GM12892 (cell line): Measurements from ENCODE around the gene NAV2.

ENCODE experiments used
- DNase-seq: peaks from one replicate; pipeline ENCODE4 v3.0.0; 2011; ENCODE audit not compliant: insufficient read length
- FAIRE-seq: peaks from 2 replicates; lab custom pipeline; 2011; peaks lifted over from hg19 to GRCh38; lab: Jason Lieb, UNC
- POLR2A ChIP-seq: IDR thresholded peaks from 2 replicates; pipeline ENCODE4 v1.6.1; 2011; ENCODE audit warnings: low read depth, low read length, control low read depth
- POLR2AphosphoS5 ChIP-seq: IDR thresholded peaks from 2 replicates; pipeline ENCODE4 v1.6.1; 2011; ENCODE audit warnings: low read depth, low read length, control low read depth
- TAF1 ChIP-seq: IDR thresholded peaks from 2 replicates; pipeline ENCODE4 v1.6.1; 2011; ENCODE audit warnings: low read depth, mild to moderate bottlenecking, control low read depth, low read length, borderline replicate concordance

The NAV2 gene

DNA sequence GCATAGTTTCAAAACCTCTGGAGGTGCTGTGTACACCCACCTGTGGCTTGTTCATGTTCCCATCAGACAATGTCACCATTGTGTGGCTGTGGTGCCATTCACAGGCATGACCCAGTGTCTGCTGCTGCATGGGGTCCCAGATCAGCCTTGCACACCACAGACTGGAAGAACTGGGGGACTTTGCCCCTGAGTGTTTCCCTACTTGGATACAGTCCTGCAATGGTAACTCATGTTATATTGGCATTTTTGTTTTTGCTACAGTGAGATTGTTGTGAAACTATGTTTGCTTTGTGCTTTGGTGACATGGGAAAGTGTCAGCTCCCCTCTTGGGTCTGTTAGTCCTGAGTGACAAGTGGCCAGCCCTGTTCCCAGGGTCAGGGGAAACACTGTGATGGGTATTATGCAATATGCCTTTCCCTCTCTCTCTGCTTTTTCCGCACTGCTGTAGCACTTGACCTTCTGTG is 108.8 kb downstream of the NAV2 start:
- no peak for DNase-seq
- TF ChIP-seq POLR2A: no peak
- no peak for TF ChIP-seq POLR2AphosphoS5
- no peak for TF ChIP-seq TAF1
- FAIRE-seq: no peak

DNA sequence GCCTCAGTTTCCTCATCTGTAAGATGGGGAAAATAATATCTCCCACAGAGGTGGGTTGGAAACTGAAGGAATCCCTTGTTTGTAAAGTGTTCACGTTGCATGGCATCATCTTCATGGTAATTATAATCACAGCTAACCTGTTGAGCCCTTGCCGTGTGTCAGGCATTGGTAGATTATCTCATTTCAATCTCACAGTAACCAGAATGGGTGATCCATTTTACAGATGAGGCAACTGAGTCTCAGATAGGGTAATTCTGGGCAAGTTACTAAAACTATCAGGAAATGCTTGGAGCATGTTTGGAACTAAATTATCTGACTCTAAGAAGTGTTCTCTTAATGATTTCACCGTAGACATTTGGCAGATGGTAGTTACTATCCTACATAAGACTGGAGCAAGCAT is 109.4 kb downstream of the NAV2 start:
- TF ChIP-seq POLR2A: no peak
- no peak for TF ChIP-seq TAF1
- FAIRE-seq: no peak

DNA sequence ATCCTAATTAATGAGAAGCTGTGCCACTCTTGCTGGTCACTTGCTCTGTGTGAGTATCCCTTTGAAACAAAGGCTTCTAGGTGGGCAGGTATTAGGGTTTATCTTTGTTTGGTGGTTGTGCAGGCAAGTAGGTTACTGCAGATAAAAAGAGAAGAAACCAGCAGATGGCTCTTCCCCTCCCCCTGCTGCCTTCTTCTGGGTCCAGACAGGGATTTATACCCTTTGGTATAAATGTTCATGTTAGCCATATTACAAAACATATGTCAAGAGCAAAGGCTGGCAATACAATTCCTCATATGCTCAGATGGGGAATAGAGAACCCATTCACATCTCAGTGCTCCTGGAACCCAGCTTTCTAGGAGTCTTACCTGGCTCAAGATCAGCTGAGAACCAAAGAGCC is 109.9 kb downstream of the NAV2 start:
- DNase-seq (no peak), FAIRE-seq (no peak)
- TF ChIP-seq POLR2A: no peak
- TF ChIP-seq POLR2AphosphoS5: no peak
- no peak for TF ChIP-seq TAF1

More for the DNA sequence above, 109.4 kb downstream of the NAV2 start:
- DNase-seq: no peak

DNA sequence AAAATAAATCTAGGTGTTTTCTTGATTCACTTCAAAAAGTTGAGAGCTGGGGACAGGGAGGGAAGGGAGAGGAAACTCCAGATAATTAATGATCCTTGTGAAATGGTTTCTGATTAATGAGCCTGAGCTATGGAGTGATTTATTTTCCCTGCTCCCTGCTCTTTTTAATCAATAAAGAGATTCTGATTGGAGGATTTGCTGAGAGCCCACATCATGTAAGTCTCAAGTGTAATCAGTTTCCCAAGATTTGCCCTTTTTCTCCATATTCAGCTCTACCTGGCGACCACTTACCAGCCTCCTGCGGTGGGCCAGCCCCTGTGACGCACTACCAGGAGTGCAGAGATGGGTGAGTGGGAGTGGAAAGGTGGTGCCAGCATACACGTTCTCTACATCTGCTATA is 114.0 kb downstream of the NAV2 start:
- TF ChIP-seq TAF1 (no peak), POLR2A (no peak), POLR2AphosphoS5 (no peak)
- DNase-seq (no peak), FAIRE-seq (no peak)

DNA sequence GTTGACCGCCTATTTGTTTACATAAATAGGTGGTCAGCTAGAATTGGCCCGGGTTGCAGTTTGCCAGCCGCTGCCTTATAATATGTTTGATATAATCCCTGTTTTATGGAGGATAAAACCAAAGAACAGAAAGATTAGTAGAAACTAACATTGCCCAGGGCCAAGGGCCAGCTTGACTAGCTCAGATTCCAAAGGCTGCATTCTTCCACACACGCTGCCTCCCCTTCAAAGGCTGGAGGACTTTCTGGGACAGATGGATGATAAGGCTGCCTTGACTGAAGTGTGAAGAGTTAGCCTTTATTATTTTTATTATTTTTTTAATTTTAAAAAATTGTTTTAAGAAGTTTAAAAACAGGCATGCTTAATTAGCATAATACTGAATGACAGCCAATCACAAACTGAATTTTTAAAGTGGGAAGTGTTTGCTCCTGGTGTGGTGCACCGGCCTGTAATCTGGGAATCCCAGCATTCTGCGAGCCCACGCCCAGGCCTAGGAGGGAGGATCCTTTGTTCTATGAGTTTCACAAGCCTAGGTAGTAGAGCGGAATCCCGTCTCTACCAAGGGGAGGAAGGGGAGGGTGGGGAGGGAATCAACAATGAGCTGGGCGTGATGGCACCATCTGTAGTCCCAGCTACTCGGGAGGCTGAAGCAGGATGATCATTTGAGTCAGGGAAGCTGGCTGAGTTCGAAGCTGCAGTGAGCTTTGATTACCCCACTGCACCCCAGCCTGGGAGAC is 114.9 kb downstream of the NAV2 start:
- FAIRE-seq (no peak), DNase-seq (no peak)
- TF ChIP-seq TAF1 (no peak), POLR2AphosphoS5 (no peak), POLR2A (no peak)

DNA sequence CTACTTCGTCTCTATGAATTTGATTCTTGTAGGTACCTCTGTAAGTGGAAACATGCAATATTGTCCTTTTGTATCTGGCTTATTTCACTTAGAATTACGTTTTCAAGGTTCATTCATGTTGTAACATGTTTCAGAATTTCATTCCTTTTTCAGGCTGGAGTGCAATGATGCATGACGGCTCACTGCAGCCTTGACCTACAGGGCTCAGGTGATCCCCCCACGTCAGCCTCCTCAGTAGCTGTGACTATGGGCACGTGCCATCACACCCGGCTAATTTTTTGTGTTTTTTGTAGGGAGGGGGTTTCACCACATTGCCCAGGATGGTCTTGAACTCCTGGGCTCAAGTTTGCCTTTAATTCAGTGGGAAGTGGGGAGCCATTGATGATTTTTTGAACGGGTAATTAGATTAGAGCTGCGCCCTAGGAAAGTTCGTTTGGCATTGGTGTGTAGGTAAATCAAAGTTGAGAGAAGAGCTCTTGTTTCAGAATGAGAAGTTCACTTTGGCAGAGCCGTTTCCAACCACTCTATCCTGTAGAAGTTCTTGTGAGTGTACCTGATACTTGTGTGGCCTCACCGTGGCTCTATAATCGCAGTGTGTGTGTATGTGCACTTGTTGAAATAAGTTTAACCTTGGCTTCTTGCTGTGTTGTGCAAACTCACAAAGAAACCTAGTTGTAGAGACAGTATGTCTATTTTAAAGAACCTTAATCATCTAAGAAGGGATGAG is 115.9 kb downstream of the NAV2 start:
- DNase-seq (no peak), FAIRE-seq (peak; percentile 69)
- TF ChIP-seq POLR2AphosphoS5 (no peak), POLR2A (no peak), TAF1 (no peak)

DNA sequence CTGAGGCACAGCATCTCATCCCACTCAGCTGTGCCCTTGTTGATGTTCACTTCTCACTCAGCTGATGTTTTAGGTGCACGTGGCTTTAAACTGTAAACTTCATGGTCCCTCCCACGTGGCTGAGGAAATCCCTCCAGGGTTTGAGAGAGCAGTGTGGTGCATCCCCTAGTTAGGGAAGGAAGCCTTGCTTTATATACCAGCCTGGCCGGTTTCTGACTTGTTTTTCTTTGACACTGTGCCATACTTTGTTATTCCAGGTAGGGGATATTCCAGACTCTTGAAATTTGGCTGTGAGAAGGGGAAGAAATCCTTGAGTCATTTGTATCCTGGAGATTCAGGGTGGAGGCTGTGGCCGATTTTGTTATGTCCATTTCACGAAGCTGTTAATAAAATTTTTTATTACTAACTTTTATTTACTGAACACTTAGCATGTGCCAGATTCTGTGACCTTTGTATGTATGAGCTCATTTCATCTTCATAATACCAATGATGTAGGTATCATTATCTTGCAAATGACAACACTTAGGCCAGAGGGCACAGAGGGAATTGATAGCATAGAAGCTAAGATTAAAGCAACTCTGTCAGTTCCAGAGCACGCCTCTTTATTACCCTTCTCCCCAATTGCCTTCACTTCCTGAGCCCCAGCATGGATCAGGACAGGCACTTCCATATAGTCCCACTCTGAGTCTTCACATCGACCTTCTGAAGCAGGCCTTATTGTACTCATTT is 116.6 kb downstream of the NAV2 start:
- TF ChIP-seq POLR2A (no peak), POLR2AphosphoS5 (no peak), TAF1 (no peak)
- DNase-seq (no peak), FAIRE-seq (peak; percentile 17)

DNA sequence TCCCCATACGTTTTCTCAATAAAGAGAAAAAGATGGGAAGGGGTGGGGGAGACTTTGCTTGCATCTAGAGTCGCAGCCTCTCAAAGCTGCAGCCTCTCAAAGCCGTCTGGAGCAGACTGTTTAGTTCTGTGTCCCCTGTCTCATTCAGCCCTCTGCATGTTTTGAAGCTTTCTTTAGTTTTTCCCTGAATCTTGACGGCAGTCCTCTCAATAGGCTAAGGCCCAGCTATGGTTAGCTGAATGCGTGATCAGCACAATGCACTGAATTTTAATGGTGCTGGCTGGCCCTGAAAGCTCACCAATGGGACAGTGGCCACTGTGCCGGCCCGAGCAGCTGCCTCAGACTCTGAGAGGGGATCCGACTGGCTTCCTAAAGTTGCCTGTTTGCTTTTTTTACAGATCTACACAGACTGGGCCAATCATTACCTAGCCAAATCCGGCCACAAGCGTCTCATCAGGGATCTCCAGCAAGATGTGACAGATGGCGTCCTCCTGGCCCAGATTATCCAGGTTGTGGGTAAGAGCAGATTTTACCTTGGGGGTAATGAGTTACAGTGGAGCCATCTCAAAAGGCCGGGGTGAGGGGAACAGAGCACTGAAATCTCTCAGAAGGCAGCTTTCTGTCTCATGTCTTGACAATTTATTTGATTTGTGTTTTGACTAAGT is 119.6 kb downstream of the NAV2 start:
- FAIRE-seq: no peak
- DNase-seq: no peak

DNA sequence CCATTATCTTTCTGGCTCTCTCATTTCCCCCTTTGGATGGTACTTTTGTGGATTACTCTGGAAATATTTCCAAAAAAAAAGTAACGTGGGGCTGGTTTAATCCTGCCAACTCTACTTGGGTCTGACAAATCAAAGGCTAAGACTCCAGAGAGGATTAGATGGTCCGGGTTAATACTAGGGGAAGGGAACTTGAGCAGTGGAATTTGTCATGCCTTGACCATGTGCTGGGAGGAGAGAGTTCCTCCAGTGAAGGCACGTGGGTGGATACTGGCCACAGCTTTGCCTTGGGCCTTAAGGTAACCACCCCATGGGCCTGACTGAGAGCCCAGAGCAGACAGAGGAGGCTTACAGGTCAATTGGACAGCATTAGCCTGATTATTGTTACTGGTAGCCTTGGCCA is 120.3 kb downstream of the NAV2 start:
- no peak for FAIRE-seq
- TF ChIP-seq POLR2AphosphoS5: no peak
- TF ChIP-seq POLR2A: no peak
- no peak for TF ChIP-seq TAF1
- DNase-seq: no peak

More for the DNA sequence above, 119.6 kb downstream of the NAV2 start:
- TF ChIP-seq TAF1: no peak
- TF ChIP-seq POLR2AphosphoS5: no peak
- no peak for TF ChIP-seq POLR2A

DNA sequence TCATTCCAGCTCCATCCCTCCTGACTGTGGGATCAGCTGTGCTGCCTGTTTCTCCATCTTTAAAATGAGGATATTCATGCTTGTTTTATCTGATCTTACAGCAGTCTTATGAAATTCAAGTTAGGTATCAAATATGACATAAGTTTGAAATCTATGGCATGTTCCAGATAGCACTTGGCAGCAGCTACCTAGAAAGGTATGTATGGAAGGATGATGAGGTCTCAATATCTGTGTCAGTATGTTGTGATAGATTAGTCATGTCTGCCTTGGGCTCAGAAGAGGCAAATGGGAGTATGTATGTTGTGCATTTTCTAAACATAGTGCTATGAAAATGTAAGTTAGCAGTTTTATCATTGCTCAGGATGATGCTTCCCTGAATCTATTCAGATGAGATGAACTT is 122.1 kb downstream of the NAV2 start:
- DNase-seq: no peak
- TF ChIP-seq POLR2A: no peak
- no peak for TF ChIP-seq TAF1
- no peak for TF ChIP-seq POLR2AphosphoS5
- no peak for FAIRE-seq

DNA sequence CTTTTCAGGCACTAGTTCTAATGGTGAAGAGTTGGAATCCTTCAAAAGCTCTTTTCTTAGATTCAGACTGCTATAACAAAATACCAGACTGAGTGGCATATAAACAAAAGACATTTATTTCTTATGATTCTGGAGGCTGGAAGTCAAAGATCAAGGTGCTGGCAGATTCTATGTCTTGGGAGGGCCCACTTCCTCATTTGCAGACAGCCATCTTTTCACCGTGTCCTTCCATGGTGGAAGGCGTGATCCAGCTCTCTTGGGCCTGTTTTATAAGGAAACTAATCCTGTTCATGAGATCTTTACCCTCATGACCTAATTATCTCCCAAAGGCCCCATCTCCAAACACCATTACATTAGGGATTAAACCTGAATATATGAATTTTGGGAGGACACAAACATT is 124.0 kb downstream of the NAV2 start:
- no peak for FAIRE-seq
- no peak for DNase-seq
- TF ChIP-seq POLR2A: no peak
